Omental fat pad (tissue), 4 donors: ENCODE measurements around the gene ECE1. TPM values are rescaled to one million over a fixed set of nuclear protein-coding genes. Genes with fewer than 3 reads are reported as not detected.

Experiments
- ATAC-seq: fragments of 150-250 bp; one replicate; pipeline ENCODE4 v1.9.1; 2016; ENCODE audit warnings: mild to moderate bottlenecking, moderate library complexity; ENCODE audit not compliant: low FRiP score
- DNase-seq: peaks from one replicate; pipeline ENCODE4 v3.0.0-alpha.2; 2019; ENCODE audit warnings: low spot score
- CTCF ChIP-seq, 3 donors: fragments of 450-650 bp; IDR thresholded peaks; one replicate each; pipeline ENCODE4 v1.5.1; 2016 to 2017; ENCODE audit warnings: antibody characterized with exemption in 3 of 3, mild to moderate bottlenecking in 3 of 3, moderate library complexity in 2 of 3
- total RNA-seq, 4 donors: library from RNA; depleted of rRNA; stranded (reverse); fragments of >200 nt; gene quantifications; one replicate each; pipeline ENCODE4 v1.1.0, GENCODE V29; 2016

ECE1 gene
- total RNA-seq, 4 donors from 2014 or later, result 43.5 to 158 (median 114) TPM

- no peak for DNase-seq
- ATAC-seq, result no peak
Observed at GRCh38 chr1:21266119-21266774, 24.0 kb downstream of the ECE1 start.

GRCh38 chr1:21265644-21266043, 24.6 kb downstream of the ECE1 start:
- TF ChIP-seq CTCF (IDR thresholded peaks at IDR 0.05), result no peak
- no peak for ATAC-seq
- no peak for DNase-seq

More at GRCh38 chr1:21266119-21266774, 24.0 kb downstream of the ECE1 start:
- no peak for TF ChIP-seq CTCF (IDR thresholded peaks at IDR 0.05)

GRCh38 chr1:21264898-21265297, 25.4 kb downstream of the ECE1 start:
- no peak for DNase-seq
- no peak for TF ChIP-seq CTCF (IDR thresholded peaks at IDR 0.05)
- no peak for ATAC-seq

DNA sequence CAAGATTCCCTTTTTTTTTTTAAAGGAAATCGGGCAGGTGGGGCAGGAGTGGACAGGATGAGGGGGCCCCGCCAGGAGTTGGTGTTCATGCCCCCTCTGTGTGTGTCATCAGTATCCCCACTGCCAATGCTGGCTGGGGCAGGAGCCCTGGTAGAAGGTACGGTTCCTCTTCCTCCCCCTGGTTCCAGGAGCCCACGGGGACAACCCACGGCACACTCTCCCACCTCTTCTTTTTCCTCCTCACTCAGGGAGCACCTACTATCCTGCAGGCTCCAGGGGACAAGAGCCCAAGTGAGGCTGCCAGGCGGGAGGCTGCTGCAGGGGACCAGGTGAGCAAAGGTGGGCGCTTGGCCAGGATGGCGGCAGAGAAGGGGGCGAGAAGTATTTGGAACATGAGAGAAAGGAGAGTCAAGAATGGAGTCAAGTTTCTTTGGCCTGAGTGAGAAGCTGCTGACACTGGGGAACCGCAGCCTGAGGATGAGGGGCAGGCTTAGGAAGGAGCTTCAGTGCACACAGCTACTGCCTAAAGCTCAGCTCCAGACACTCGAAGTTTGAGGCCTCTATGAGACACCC, 26.5 kb downstream of the ECE1 start:
- TF ChIP-seq CTCF (IDR thresholded peaks at IDR 0.05), result no peak
- ATAC-seq (no peak), DNase-seq (no peak)

DNA sequence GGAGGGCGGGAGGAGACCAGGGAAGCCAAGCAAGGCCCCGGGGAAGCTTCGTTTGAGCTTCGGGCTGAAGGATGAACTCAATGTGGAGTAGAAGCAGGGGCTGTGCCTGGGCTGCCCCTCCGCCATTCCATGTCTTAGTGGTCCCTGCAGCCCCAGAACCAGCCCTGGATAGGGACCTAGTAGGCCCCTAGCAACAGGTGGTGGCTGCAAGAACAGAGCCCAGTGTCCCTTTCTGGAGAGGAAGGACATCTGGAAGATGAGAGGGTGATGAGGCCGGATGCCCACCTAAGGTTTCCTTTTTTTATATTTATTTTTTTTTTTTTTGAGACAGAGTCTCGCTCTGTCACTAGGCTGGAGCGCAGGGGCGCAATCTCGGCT, 27.2 kb downstream of the ECE1 start:
- no peak for TF ChIP-seq CTCF (IDR thresholded peaks at IDR 0.05)
- no peak for ATAC-seq

DNA sequence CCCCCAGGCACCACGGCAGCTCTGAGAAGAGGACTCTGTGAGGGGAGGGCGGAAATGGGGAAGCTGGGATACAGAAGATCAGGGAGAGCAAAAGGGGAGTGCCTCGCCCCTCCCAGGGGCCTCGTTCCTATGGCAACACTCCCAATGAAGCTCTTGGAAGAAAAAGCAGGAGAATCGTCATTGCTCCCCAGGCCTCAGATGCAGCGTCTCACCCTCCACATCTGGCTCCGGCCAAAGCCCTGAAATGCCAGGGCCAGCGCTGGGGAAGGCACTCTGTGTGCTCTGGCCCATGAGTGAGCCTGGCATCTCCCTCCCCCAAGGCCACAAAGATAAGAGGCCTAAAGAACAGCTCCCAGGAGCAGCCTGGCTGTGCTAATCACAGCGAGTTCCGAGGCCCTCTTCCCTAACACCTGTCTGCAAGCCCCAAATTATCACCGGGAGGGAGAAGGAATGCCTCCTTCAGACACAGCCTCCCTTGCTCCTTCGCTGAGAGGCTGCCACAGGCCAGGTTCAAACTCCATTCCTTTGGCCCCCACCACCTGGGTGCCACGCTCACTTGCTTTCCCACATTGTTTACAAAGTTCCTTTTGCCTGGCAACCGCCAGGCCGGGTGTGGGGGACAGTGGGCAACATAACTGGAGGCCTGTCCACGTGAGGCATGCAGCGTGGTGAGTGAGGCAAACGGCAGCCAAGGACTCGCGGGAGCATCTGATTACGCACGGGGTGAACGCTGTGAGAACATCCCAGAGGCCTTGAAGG, 27.8 kb downstream of the ECE1 start:
- no peak for DNase-seq
- peak; percentile 43 for ATAC-seq
- no peak for TF ChIP-seq CTCF (IDR thresholded peaks at IDR 0.05)

More for the DNA sequence above, 27.2 kb downstream of the ECE1 start:
- DNase-seq, result no peak
